HAP-1 (cell line): ENCODE results near the gene WDR17.
"Not testable (repeated sequence)": the region's sequence is repeated elsewhere in the genome, so short reads cannot be mapped to it uniquely, and the experiment has no call there.

Source experiments
- DNase-seq, 2 experiments: peaks; one replicate each; pipeline ENCODE4 v3.0.0-alpha.2; 2016 to 2020; ENCODE audit warnings: low spot score in 2 of 2
- H3K27me3 ChIP-seq: fragments of 250-450 bp; sonication (Bioruptor Pico); 2 replicates; pipeline ENCODE4 v1.5.1; 2020; ENCODE audit warnings: low read depth, mild to moderate bottlenecking, moderate library complexity
- H3K36me3 ChIP-seq: fragments of 250-450 bp; sonication (Bioruptor Pico); replicated peaks from 2 replicates; pipeline ENCODE4 v1.5.1; 2020; ENCODE audit warnings: mild to moderate bottlenecking
- H3K4me1 ChIP-seq: fragments of 250-450 bp; sonication (Bioruptor Pico); 2 replicates; pipeline ENCODE4 v1.5.1; 2020; ENCODE audit warnings: mild to moderate bottlenecking
- H3K4me3 ChIP-seq: fragments of 250-450 bp; sonication (Bioruptor Pico); 2 replicates; pipeline ENCODE4 v1.5.1; 2020; ENCODE audit warnings: mild to moderate bottlenecking, moderate library complexity
- H3K9me3 ChIP-seq: fragments of 250-450 bp; sonication (Bioruptor Pico); 2 replicates; pipeline ENCODE4 v1.5.1; 2020; ENCODE audit warnings: mild to moderate bottlenecking, moderate library complexity
- in situ Hi-C: fragments of 300-500 bp; cut with MboI; formaldehyde crosslinking; loops from 3 replicates; pipeline ENCODE4 v1.14.3; 2020; ENCODE audit warnings: low sequenced_read_pairs, inconsistent platforms, mixed read lengths

The WDR17 gene

DNA sequence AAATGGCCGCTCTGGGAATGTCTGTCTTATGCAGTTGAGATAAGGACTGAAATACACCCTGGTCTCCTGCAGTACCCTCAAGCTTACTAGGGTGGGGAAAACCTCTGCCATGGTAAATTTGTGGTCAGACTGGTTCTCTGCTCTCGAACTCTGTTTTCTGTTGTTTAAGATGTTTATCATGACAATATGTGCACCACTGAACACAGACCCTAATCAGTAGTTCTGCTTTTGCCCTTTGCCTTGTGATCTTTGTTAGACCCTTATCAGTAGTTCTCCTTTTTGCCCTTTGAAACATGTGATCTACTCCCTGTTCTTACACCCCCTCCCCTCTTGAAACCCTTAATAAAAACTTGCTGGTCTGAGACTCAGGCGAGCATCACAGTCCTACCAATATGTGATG is 146.7 kb downstream of the WDR17 start:
- in situ Hi-C loops, H3K36me3 ChIP-seq, H3K27me3 ChIP-seq, H3K4me3 ChIP-seq, H3K4me1 ChIP-seq, H3K9me3 ChIP-seq, DNase-seq: not testable (repeated sequence)

DNA sequence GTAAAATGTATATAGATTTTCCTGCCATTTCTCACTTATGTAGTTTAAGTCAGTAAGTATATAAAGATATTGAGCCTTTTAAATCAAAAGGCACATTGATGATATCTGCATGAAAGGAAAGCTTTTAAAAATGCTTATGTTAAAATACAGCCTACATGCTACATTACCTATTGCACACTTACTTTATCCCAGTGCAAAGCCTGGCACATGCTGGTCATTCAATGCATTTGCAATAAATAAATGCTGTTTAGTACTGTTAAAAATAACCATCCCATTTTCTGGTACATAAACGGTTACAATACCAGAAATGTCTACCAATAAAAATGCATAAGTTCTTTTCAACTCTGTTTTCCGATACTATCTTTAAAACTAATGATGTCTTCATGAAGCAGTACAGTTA is 151.9 kb downstream of the WDR17 start:
- Histone ChIP-seq H3K27me3 (no peaks in the 10 kb centered on the region), H3K4me1 (no peaks in the 10 kb centered on the region), H3K4me3 (no peak overlapping the region), H3K9me3 (no peaks in the 10 kb centered on the region), H3K36me3 (no peaks in the 10 kb centered on the region)
- DNase-seq, result no peak
- in situ Hi-C loops, result no loop called here

DNA sequence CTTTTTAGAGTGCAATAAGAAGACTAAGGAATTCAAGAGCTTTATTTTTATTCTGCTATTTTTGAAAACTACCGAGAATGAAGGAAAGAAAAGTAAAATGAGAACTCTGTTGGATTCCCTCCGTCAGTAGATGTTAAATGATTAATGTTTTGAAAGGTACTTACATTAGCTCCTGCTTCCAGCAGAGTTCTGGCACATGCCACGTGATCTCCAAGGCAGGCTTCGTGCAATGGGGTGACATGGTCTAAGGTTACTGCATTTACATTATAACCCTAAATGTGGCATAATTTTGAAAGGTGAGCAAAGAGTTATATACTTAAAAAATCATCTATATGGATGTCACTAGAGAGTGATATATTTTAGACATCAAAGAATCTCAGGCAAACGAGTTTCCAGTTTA is 156.5 kb downstream of the WDR17 start:
- no peak overlapping the region for H3K4me3 ChIP-seq
- H3K9me3 ChIP-seq, result no peaks in the 10 kb centered on the region
- in situ Hi-C loops, result no loop called here
- no peaks in the 10 kb centered on the region for H3K36me3 ChIP-seq
- DNase-seq, result no peak
- H3K4me1 ChIP-seq, result no peaks in the 10 kb centered on the region
- H3K27me3 ChIP-seq, result no peaks in the 10 kb centered on the region

DNA sequence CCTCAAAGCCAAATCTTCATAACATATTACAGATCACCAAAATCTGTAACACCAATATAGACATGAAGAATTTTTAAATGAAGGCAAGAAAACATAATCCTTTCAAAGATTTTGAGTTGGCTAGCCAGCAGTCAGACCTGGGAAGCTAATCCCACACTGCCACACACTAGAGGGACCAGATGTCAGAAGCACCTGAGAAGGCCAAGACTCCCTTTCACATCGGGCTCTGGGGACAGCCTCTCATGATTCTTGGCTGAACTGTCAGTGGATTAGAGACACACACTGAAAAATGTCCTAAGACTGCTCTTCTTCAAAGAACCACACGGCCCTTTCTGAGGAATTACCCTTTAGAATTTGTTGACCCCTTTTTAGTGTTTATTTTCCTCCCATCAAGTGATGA is 157.9 kb downstream of the WDR17 start:
- in situ Hi-C loops, result no loop called here

DNA sequence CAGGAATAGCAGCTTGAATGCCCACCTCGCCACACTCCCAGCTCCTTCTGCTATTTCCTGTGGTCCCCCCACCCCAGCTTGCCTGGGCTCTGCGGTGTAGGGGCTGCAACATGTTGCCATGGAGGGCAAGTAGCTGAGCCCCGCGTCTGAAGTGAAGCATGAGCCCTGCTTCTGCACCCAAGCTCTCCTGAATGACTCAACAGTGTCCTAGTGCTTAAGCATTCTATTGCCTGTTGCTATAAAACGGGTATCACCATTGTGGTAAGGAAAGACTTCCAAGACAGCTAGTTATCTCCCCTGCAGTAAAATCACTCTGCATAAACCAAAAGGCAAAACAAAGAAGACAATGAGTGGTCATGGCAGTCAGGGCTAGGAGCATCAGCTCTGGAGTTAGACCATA is 161.1 kb downstream of the WDR17 start:
- Histone ChIP-seq H3K4me1 (no peaks in the 10 kb centered on the region), H3K27me3 (no peaks in the 10 kb centered on the region), H3K36me3 (no peaks in the 10 kb centered on the region), H3K9me3 (no peaks in the 10 kb centered on the region), H3K4me3 (no peak overlapping the region)
- in situ Hi-C loops, result no loop called here
- no peak for DNase-seq

More for the DNA sequence above, 157.9 kb downstream of the WDR17 start:
- no peaks in the 10 kb centered on the region for H3K9me3 ChIP-seq
- no peaks in the 10 kb centered on the region for H3K27me3 ChIP-seq
- H3K36me3 ChIP-seq, result no peaks in the 10 kb centered on the region
- no peaks in the 10 kb centered on the region for H3K4me1 ChIP-seq
- no peak for DNase-seq
- no peak overlapping the region for H3K4me3 ChIP-seq

DNA sequence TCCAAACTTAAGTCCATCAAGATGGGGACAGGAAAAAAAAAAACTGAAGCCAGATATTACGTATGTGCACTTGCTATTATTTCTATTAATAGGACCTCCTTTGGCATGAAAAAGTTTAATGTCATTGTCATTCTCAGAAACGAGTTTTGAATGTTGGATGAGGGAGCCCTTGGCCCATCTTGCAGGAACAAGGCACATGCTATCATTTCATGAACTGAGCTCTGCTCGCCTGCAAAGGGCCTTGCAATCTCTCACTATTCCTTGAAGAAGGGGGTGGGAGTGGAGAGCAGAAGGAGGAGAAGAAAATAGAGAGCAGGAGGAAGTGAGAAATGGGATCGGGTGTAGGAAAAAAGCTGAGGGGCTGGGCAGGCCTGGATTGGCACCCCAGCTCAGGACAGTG is 164.0 kb downstream of the WDR17 start:
- in situ Hi-C loops, result no loop called here
- H3K4me3 ChIP-seq, result no peak overlapping the region
- no peaks in the 10 kb centered on the region for H3K27me3 ChIP-seq
- no peaks in the 10 kb centered on the region for H3K36me3 ChIP-seq
- no peak for DNase-seq
- no peaks in the 10 kb centered on the region for H3K4me1 ChIP-seq
- no peaks in the 10 kb centered on the region for H3K9me3 ChIP-seq
